DLD1 (cell line): ENCODE measurements around the gene WNT3A.

ENCODE experiments used
- in situ Hi-C: cut with HindIII; loops from 2 replicates; pipeline ENCODE4 v1.10.0; 2017; ENCODE audit warnings: low sequenced_read_pairs

WNT3A gene

DNA sequence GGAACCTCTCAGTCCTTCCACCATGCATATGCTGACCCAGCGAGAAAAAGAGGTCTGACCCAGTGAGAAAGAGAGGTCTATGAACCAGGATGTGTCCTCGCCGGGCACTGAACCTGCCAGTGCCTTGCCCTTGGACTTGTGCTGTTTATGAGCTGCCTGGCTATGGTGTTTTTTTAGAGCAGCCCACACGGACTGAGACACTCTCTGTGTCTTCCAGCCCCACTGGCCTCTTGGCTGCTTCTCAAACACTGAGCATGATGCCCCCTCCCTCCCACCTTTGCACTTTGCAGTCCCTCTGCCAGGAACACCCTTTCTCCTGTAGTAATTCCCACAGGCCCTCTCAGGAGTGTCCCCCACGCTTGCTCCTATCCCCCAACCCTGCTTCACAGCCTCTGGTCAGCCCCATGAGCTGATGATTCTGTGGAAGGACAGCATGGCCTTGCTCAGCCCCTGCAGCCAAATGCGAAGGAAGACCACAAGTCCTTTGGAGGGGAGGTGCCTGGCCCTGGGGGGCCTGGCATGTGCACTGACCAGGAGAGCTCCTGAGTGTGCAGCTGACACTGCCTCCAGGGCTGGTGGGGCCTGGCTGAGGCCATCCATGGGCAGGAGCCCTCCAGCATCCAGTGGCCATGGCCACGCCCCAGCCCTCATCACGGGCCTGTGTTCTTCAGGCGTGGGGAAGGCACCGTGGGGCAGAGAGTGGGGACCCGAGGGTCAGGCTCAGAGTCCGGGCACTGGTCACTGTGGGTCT is 23.8 kb downstream of the WNT3A start:
- in situ Hi-C loops: no loop called here

DNA sequence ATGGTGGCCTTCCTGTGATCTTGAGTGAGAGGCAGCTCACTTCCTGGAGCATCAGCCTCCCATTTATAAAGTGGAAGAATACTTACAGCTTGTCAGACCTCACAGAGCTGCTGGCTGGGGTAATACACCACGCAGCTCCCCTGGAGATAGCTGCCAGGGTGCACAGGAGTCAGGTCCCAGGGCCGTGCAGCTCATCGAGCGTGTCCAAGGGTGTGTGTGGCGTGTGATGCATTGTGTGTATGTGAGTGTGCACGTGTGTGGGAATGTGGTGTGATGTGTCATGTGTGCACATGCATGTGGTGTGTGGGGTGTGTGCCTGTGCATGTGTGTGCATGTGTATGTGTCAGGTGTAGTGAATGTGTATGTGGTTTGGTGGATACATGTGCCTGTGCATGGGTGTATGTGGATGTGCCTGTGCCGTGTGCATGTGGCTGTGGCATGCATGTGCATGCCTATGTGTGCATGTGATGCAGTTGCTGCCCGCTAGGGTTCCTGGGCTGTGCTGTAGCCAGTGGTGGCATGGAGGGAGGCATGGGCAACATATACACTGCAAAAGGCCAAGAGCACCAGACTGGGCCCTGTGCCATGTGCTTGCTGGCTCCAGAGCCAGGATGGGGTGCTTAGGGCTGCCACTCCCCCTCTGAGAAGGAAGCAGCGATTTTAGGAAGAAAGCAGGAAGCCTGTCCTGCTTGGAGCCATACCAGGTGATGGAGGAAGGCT is 24.6 kb downstream of the WNT3A start:
- in situ Hi-C loops: no loop called here

DNA sequence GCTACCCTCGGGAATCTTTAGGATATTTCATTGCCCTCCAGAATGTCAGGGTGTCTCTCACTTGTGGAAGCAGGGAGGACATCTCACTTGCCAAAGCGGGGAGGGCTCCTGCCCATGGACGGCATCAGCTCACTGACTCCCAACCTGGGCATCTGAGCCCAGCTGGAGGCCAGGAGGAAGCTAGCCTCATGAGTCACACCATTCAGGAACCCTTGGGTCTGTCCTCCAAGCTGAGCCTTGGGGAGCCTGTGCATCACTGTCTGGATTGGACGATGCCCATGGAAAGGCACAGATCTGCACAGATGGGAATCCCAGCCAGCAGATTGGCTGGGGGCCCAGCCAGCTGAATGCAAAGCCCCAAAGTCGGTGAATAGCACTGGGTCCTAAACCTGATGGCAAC is 25.2 kb downstream of the WNT3A start:
- in situ Hi-C loops: no loop called here

DNA sequence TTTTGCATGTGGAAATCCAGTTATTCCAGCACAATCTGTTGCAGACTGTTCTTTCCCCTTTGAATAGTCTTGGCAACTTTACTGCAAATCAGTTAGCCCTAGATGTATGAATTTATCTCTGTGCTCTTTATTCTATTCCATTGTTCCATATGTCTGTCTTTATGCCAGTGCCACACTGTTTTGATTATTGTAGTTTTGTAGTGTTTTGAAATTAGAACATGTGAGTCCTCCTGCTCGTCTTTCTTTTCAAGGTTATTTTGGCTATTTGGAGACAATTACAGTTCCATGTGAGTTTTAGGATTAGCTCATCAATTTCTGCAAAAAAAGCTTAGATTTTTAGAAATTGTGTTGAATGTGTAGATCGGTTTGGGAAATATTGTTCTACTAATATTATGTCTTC is 26.6 kb downstream of the WNT3A start:
- in situ Hi-C loops: no loop called here

DNA sequence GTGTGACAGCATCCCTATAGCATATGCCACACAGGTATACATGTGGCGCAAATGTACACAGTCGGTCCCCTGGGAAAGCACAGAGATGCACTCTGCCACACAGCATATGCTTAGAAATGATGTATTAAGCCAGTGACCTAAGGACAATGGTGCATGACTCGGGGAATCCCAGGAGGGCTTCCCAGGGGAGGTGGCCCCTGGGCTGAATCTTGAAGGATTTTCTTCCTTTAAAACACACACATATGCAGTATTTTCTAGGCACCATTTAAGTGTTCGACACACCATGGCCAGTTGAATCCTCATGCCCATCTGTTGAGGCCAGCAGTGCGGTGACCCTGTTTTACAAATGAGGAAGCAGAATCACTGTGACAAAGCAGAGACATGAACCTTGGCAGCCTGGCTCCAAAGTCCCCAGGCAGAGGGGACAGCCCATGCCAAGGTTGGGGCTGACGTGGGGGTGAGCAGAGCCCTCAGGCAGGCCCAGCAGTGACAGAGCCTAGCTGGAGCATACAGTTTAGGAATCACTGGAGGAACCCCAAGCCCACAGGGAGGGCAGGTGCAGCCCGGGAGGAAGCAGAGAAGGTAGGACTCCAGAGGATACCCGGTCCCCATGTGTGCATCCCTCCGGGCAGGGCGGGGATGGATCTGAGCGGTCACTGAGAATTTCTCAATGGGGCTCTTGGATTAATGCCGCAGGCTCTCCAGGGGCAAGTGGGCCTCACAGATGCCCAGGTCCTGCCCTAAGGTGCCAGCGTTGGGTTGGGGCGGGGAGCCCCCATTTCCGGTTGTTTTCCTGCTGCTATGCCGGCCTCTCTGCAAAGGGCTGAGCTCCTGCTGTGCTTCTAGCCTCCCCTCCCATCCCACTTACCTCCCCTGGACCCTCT is 28.4 kb downstream of the WNT3A start:
- in situ Hi-C loops: no loop called here

DNA sequence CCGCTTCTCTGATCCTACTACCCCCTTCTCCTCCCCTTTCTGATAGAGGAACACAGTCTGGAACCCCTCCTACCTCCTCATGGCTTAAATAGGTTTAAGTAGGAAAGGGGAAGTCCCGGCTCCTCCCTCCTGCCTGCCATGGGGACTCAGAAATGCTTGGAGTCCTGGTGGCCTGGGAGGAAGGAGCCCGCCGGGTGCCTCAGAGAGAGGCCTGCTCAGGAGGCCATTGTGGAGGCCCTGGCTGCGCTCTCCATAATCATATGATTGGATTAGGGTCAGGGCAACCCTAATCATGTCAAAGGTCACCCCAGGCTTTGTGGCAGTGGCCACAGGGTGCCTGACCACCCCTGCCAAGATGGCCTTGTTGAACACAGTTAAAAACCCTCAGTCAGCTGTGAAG is 29.0 kb downstream of the WNT3A start:
- in situ Hi-C loops: no loop called here

DNA sequence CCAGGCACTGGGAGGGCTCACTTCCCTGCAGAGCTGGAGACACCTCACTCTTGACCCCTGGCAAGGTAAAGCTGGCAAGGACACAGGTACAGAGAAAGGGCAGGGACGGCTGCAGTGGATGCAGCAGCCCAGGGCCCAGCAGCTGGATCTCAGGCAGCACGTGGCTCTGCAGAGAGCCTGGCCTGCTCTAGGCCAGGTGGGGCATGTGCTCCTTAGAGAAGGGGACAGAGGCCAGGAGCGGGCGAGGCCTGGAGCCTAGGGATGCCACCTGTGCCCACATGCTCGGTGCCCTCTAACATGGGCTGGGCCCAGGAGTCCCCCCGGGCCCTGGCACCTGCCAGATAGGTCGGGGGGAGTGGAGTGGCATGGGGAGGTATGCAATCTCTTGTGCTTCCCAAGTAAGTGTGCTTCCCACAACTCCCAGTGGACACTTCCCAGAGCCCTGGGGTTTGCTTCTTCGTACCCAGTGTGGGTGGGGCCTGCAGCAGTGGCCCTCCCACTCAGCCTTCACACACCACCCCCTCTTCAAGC is 30.0 kb downstream of the WNT3A start:
- in situ Hi-C loops: no loop called here

DNA sequence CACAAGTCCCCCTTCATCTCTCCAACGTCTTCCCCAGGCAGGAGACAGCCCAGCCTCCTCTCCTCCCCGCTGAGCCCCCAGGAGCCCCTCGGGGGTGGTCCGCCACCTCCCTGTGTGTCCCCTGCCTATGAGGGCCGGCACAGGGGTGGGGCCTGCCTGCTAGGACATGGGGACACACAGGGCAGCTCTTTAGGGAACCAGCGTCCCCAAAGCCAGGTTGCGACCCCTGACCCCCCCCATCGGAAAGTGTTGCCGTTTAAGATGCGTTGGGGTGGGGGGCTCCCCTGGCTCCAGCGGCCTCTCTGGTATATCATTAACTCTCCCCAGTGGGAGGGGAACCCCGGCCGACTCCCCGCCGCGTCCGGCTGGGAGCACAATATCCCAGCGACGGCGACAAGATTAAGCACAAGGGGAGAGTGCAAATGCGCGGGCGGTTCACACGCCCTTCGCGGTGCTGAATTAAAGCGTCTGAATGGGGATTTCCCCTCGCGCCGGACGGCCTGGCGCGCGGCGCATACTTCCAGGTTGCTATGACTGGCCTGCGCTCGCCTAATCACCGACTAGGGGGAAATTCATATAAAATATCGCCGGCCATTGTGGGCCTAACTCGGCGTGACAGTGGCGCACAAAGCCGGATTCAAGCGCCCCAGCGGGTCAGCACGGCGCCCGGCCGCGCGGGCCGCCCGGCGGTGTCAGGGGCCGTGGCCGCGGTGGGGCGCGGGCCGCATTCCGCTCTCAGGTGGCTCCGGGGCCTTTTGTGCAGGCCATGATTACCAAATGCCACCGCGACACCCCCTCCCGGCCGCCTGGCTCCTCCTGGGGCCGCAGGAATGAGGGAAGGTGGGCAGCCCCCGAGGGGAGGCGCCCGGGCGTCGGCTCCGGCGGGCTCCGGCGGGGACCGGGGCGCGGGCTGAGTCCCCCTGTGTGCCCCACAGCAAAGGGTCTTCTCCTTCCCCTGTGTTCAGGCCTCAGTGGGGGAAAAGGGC is 30.9 kb downstream of the WNT3A start:
- in situ Hi-C loops: no loop called here

DNA sequence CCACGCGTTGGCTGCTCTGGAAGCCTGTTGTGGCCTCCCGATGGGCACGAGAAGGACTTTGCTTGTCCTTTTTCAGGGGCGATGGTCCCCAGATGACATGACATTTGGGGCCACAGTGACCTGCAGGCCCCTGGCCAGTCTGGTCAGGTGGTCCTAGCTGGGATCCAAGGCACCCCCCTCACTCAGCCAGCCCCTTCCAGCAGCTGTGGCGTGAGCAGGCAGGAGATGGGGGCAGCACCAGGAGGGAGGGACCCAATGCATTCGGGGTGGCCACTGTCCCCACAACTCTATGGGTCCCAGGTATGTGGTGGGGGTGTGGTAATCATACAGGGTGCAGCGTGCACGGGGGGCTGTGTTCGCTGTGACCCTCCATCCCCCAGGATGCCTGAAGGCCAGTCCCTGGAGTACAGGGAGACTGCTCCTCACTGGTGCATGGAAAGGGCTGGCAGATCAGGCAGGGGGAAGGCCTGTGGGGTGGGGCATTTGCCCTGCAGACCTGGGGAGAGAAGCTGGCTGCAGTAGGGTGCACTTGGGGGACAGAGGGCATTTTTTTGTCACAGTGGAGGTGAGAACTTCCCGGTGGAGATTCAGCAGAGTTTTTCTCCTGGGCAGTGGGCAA is 31.7 kb downstream of the WNT3A start:
- in situ Hi-C loops: no loop called here

DNA sequence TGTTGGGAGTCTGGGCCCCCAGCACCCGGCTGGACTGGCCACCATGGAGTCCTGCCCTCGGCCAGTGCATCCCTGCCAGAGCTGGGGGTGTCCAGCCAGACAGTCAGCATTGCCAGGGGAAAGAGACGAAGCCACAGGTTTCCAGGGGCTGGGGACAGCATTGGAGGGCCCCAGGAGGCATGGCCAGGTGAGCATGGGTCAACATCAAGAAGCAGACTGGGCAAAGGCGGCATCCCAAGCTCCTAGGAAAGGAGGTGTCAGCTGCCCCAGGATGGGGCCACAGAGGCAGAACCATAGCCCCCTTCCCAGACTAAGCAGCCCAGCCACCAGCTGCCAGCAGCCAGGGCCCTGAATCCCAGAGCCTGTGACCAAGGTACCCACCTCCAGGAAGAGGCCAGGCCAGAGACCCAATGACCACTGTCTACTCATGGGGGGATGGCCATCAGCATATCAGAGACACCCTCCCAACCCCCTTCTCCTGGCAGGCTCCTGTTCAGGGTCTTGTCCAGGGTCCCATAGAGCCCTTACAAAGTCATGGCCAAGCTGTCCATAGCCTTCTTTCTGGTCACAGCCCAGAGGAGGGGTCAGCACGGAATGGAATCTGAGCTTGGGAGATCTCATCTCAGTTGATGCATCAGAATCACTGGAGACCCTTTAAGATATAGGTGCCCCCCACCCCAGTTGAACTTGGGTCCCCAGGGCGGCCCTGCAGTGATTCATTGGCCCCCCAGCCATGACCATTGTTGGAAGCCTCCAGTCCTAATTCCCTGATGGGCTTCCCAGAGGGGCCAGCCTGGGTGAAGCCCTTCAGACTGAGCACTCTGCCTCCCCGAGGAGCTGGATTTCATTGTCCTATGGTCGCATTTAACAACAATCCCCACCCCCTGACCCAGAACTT is 32.5 kb downstream of the WNT3A start:
- in situ Hi-C loops: no loop called here

DNA sequence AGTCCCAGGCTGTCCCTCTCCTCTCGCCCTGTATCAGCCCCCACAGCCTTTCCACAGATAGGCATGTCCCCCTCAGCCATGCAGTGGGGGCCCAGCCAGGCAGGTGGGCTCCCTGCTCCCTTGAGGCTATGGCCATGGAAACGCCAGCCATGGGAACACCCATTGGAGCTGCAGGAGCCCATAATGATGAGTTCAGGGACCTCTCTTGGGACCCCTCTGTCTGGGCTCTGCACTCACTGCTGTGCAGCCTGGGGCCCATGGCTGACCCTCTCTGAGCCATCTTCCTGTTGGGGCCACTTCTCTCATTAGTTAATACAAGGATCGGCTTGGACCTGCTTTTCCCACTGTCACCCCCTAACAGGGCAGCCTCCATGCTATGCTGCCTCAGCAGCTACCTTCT is 33.2 kb downstream of the WNT3A start:
- in situ Hi-C loops: no loop called here

DNA sequence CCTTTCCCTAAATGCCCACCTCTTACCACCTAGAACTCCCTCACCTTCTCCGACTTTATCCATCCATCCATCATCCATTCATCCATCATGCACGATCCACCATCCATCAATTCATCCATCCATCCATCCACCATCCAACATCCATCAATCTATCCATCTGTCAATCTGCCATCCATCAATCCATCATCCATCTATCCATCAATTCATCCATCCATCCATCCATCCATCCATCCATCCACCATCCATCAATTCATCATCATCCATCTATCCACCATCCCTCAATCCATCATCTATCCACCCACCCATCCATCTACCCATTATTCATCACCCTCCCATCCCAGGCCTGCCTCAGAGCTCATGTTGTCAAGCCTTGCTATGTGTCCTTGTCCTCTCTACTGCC is 34.5 kb downstream of the WNT3A start:
- in situ Hi-C loops: no loop called here

DNA sequence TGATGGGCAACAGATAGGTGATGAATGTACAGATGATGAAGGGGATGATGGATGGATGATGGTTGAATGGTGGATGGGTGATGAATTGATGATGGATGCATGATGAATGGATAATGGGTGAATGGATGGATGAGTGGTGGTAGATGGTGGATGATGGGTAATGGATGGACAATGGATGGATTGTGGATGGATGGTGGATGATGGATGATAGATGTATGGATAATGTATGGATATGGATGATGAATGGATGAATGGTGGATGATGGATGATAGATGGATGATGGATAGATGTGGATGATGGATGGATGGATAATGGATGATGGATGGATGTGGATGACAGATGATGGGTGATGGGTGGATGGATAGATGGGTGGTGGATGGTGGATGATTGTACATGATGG is 35.7 kb downstream of the WNT3A start:
- in situ Hi-C loops: no loop called here

DNA sequence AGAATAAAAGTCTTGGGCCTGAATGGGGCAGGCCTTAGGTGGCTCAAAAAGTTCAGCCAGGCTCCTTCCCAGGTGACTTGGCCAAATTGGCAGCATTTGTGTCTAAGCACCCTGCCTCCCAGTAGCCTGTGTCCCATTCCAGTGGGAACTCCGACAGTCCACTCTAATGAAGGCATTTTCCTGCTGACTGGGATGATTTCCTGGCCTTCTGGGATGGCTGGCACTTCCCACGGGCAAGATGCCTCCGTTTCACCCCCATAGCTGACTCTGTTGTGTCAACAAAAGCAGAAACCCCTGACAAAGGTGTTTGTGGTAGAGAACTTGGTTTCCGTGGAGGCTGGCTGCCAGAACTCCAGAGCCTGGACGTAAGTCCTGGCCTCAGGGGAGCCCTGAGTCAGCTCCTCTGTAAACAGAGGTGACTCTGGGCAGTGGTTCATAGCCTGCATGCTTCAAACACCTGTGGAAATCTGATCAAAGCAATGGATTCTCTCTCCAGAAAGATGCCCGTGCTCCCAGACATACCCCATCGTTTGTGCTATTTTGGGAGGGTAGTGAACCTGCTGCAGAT is 36.6 kb downstream of the WNT3A start:
- in situ Hi-C loops: no loop called here

DNA sequence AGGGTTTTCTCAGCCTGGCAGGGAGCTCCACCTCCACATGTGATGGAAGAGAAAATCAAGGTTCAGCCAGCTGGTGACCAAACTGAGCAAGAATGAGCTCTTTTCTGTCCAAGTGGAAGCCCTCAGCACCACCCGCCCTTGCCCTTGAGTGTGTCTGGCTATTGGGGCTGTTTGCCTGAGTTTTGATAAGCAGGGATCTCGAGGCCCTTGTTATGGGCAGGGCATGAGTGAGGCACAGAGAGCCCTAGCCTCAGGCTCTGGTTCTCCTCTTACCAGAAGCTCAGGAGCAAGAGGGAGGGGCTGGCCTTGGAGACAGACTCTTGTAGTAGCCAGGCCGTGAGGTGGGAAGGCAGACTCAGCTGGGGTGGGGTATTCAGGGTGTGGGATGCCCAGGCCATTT is 38.2 kb downstream of the WNT3A start:
- in situ Hi-C loops: no loop called here

DNA sequence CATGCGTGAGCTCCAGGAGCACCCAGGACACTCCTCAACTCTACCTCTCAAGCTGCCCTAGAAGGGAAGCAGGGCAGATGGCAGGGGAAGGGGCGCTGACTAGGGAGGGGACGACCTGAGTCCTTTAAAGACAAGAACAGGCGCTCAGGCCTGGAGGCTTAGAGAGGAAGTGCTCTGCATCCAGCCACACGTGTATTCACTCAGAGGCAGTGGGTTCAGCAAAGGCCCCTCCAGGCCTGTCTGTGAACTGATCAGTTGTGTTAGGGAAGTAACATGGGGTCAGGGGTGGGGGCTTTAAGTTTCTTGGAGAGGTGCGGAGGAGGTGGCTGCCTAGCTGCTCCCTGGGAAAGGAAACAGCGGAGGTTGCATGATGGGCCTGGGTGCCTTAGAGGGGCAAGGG is 38.6 kb downstream of the WNT3A start:
- in situ Hi-C loops: no loop called here

DNA sequence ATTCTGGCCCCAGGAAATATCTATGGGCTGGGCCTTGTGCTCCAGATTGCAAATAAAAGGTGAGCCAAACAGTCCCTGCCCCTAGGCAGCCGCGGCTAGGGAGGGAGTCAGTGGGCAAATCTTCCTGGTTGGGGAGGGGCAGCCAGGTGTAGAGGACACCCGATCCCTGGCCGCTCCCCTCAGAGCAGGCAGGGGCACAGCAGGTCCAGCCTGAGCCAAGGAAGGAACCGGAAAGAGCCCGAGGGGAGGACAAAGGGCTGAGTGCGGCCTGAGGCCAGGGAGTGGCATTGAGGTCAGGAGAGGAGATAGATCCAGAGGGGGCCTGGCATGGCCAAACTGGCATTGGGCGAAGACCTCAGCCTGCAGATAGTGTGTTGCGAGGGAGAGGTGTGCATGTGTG is 39.1 kb downstream of the WNT3A start:
- in situ Hi-C loops: no loop called here

DNA sequence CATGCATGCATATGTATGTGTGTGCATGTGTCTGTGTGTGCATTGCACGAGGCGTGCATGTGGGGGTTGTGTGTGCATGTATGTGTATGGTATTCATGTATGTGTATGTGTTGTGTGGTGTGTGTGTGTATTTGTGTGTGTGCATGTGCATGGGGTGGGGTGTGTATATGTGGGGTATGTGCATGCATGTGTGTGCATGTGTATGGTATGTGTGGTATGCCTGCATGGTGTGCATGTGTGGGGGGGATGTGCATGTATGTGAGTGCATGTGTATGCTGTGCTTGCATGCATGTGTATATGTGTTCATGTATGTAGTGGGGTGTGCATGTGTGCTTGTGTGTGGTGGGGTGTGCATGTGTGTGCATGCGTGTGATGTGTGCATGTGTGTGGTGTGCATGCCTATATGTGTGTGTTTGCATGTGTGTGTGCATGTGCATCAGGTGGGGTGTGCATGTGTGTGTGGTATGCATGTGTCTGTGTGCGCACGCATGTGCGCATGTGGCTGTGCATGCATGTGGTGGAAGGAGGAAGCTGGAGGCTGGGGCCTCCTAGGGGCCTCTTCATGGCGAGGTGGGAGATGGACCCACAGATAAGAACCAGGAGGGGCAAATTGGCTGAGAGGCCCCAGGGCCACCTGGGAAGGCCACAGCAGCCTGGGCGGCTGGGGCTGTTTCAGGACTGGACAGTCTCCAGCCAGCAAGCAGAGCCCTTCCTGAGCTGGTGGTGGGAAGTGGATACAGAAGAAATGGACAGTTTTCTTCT is 39.8 kb downstream of the WNT3A start:
- in situ Hi-C loops: no loop called here
